ENCODE measurements around the gene RNF213.
"Not testable (repeated sequence)": the region's sequence is repeated elsewhere in the genome, so short reads cannot be mapped to it uniquely, and the experiment has no call there.

RNF213 gene

DNA sequence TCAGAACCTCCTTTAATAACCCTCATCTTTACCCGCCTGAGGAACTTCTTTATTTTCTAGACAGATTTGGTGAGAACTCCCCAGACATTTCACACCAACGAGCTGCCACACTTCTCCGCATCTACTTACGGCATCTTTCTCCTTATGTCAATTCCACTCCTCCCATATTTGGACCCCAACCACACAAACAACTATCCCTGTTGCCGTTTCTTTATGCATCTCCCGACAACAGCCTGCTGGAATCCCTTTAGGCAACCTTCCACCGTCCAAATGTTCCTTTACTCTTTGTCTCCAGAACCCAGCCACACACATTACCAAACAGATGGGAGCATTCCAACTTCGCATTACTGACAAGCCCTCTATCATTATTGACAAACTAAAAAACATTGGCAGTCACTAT is 145.5 kb downstream of the RNF213 start:
- Histone ChIP-seq H2BK120ac (ENCODE audit: low read depth, low read length) (no peak overlapping the region), H3K14ac (ENCODE audit: low read length in 2 of 2) (no peak overlapping the region), H2BK12ac (ENCODE audit: low read length in 2 of 2) (no peak overlapping the region), H3K9me3 (ENCODE audit: control insufficient read depth, low read length) (no peaks in the 10 kb centered on the region), H3K9ac (ENCODE audit: low read length) (no peak overlapping the region), H3K27me3 (ENCODE audit: control insufficient read depth in 1 of 2, insufficient read depth in 1 of 2, low read length in 2 of 2) (peaks cover 0 to 16% of the 10 kb centered on the region in 2 experiments), H2AFZ (ENCODE audit: low read depth, low read length) (no peak overlapping the region), H3K4me2 (ENCODE audit: low read length, poor library complexity, severe bottlenecking) (no peak overlapping the region), H3K27ac (ENCODE audit: low read length, poor library complexity, severe bottlenecking) (no peak overlapping the region), H3K18ac (ENCODE audit: low read depth in 1 of 2, low read length in 2 of 2) (no peak overlapping the region), H3K79me1 (replicated peaks; ENCODE audit: low read length, poor library complexity, severe bottlenecking) (peaks cover 9% of the 10 kb centered on the region), H3K23ac (ENCODE audit: low read length in 2 of 2) (no peak overlapping the region), H4K8ac (ENCODE audit: low read length) (no peak overlapping the region), H2BK5ac (ENCODE audit: low read depth, low read length, poor library complexity, severe bottlenecking) (no peak overlapping the region), H3K4ac (ENCODE audit: low read depth in 1 of 2, low read length in 2 of 2) (no peak overlapping the region), H2AK5ac (ENCODE audit: low read length, severe bottlenecking) (no peak overlapping the region), H2BK15ac (ENCODE audit: low read depth, poor library complexity, severe bottlenecking) (no peak overlapping the region), H3K36me3 (ENCODE audit: control insufficient read depth in 1 of 2, insufficient read depth in 2 of 2, low read depth in 1 of 2, low read length in 2 of 2) (no peaks in the 10 kb centered on the region), H3K4me3 (ENCODE audit: insufficient read depth in 1 of 2, low read depth in 1 of 2, low read length in 2 of 2) (no peak overlapping the region), H4K91ac (ENCODE audit: low read length) (no peak overlapping the region), H3K4me1 (ENCODE audit: control insufficient read depth, insufficient read depth, low read depth, low read length) (peaks cover 2% of the 10 kb centered on the region)
- WGBS = 91% methylated on average over 8 of the region's 8 CpGs
- DNase-seq = no peak

DNA sequence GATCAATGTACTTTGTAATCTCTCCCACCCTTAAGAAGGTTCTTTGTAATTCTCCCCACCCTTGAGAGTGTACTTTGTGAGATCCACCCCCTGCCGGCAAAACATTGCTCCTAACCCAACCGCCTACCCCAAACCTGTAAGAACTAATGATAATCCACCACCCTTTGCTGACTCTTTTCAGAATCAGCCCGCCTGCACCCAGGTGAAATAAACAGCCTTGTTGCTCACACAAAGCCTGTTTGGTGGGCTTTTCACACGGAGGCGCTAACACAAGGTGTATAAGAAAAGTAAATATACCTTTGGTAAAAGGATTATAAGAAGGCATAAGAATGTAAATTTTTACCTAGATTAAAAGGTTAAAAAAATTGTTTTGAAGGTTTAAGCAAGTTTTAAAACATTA is 147.3 kb downstream of the RNF213 start:
- H3K14ac ChIP-seq (ENCODE audit: low read length in 2 of 2); H3K9ac ChIP-seq (ENCODE audit: low read length); H3K23ac ChIP-seq (ENCODE audit: low read length in 2 of 2); H4K8ac ChIP-seq (ENCODE audit: low read length); H2AFZ ChIP-seq (ENCODE audit: low read depth, low read length); H3K4me3 ChIP-seq (ENCODE audit: insufficient read depth in 1 of 2, low read depth in 1 of 2, low read length in 2 of 2); H3K4ac ChIP-seq (ENCODE audit: low read depth in 1 of 2, low read length in 2 of 2); H3K9me3 ChIP-seq (ENCODE audit: control insufficient read depth, low read length); H3K18ac ChIP-seq (ENCODE audit: low read depth in 1 of 2, low read length in 2 of 2); H2BK120ac ChIP-seq (ENCODE audit: low read depth, low read length); H2BK12ac ChIP-seq (ENCODE audit: low read length in 2 of 2); H3K36me3 ChIP-seq (ENCODE audit: control insufficient read depth in 1 of 2, insufficient read depth in 2 of 2, low read depth in 1 of 2, low read length in 2 of 2); H2BK15ac ChIP-seq (ENCODE audit: low read depth, poor library complexity, severe bottlenecking); H2BK5ac ChIP-seq (ENCODE audit: low read depth, low read length, poor library complexity, severe bottlenecking); H3K4me1 ChIP-seq (ENCODE audit: control insufficient read depth, insufficient read depth, low read depth, low read length); DNase-seq; H3K27ac ChIP-seq (ENCODE audit: low read length, poor library complexity, severe bottlenecking); H2AK5ac ChIP-seq (ENCODE audit: low read length, severe bottlenecking); H3K79me1 ChIP-seq (replicated peaks; ENCODE audit: low read length, poor library complexity, severe bottlenecking); H4K91ac ChIP-seq (ENCODE audit: low read length); H3K4me2 ChIP-seq (ENCODE audit: low read length, poor library complexity, severe bottlenecking): not testable (repeated sequence)
- H3K27me3 ChIP-seq (ENCODE audit: control insufficient read depth in 1 of 2, insufficient read depth in 1 of 2, low read length in 2 of 2) = peaks cover 0 to 16% of the 10 kb centered on the region in 2 experiments
- 40% methylated on average over 5 of the region's 5 CpGs for WGBS

DNA sequence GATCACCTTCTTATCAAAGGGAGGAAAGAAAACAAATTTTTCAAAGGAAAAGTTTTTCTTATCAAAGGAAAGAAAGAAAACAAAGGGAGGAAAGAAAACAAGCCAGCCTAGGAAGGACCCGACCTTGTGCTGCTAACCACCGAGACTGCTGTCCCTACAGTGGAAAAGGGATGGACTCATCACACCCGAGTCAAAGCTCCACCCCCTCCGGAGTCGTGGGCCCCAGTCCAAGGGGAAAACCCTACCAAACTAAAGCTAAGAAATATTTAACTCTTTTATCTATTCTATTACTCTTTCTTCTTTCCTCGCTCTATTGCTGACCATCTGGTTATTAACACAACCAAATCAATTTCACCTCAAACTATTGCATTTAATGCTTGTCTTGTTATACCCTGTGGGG is 148.2 kb downstream of the RNF213 start:
- 51% methylated on average over 6 of the region's 6 CpGs for WGBS
- H3K27me3 ChIP-seq (ENCODE audit: control insufficient read depth in 1 of 2, insufficient read depth in 1 of 2, low read length in 2 of 2) = peaks cover 0 to 20% of the 10 kb centered on the region in 2 experiments
- no peak overlapping the region for H2AFZ ChIP-seq (ENCODE audit: low read depth, low read length)
- H4K8ac ChIP-seq (ENCODE audit: low read length) = no peak overlapping the region
- no peak overlapping the region for H4K91ac ChIP-seq (ENCODE audit: low read length)
- no peak overlapping the region for H3K18ac ChIP-seq (ENCODE audit: low read depth in 1 of 2, low read length in 2 of 2)
- no peaks in the 10 kb centered on the region for H3K9me3 ChIP-seq (ENCODE audit: control insufficient read depth, low read length)
- no peak overlapping the region for H2BK120ac ChIP-seq (ENCODE audit: low read depth, low read length)
- no peak overlapping the region for H3K14ac ChIP-seq (ENCODE audit: low read length in 2 of 2)
- H3K4ac ChIP-seq (ENCODE audit: low read depth in 1 of 2, low read length in 2 of 2) = no peak overlapping the region
- H3K79me1 ChIP-seq (replicated peaks; ENCODE audit: low read length, poor library complexity, severe bottlenecking) = peaks cover 10% of the 10 kb centered on the region
- no peak for DNase-seq
- no peak overlapping the region for H3K4me2 ChIP-seq (ENCODE audit: low read length, poor library complexity, severe bottlenecking)
- no peak overlapping the region for H2BK5ac ChIP-seq (ENCODE audit: low read depth, low read length, poor library complexity, severe bottlenecking)
- H2AK5ac ChIP-seq (ENCODE audit: low read length, severe bottlenecking) = no peak overlapping the region
- H2BK12ac ChIP-seq (ENCODE audit: low read length in 2 of 2) = no peak overlapping the region
- H2BK15ac ChIP-seq (ENCODE audit: low read depth, poor library complexity, severe bottlenecking) = no peak overlapping the region
- no peak overlapping the region for H3K23ac ChIP-seq (ENCODE audit: low read length in 2 of 2)
- peaks cover 5% of the 10 kb centered on the region for H3K4me1 ChIP-seq (ENCODE audit: control insufficient read depth, insufficient read depth, low read depth, low read length)
- no peak overlapping the region for H3K9ac ChIP-seq (ENCODE audit: low read length)
- no peak overlapping the region for H3K4me3 ChIP-seq (ENCODE audit: insufficient read depth in 1 of 2, low read depth in 1 of 2, low read length in 2 of 2)
- no peaks in the 10 kb centered on the region for H3K36me3 ChIP-seq (ENCODE audit: control insufficient read depth in 1 of 2, insufficient read depth in 2 of 2, low read depth in 1 of 2, low read length in 2 of 2)
- no peak overlapping the region for H3K27ac ChIP-seq (ENCODE audit: low read length, poor library complexity, severe bottlenecking)

DNA sequence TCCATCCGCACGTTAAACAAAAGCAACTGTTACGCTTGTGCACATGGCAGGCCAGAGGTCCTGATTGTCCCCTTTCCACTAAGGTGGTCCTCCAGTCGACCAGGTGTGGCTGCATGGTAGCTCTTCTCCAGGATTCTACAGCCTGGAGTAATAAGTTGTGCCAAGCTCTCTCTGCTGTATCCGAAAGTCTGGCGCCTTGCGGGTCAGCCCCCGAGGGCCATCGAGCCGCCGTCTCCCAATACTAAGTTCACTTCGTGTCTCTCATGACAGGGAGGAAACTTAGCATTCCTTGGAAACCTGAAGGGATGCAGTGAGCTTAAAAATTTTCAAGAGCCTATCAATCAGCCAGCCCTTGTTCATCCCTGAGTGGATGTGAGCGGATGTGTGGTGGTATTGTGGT is 149.0 kb downstream of the RNF213 start:
- 91% methylated on average over 13 of the region's 13 CpGs for WGBS
- Histone ChIP-seq H3K4me3 (ENCODE audit: insufficient read depth in 1 of 2, low read depth in 1 of 2, low read length in 2 of 2) (no peak overlapping the region), H3K4me1 (ENCODE audit: control insufficient read depth, insufficient read depth, low read depth, low read length) (peaks cover 10% of the 10 kb centered on the region), H2BK5ac (ENCODE audit: low read depth, low read length, poor library complexity, severe bottlenecking) (no peak overlapping the region), H2BK12ac (ENCODE audit: low read length in 2 of 2) (no peak overlapping the region), H3K9ac (ENCODE audit: low read length) (no peak overlapping the region), H3K9me3 (ENCODE audit: control insufficient read depth, low read length) (no peaks in the 10 kb centered on the region), H3K36me3 (ENCODE audit: control insufficient read depth in 1 of 2, insufficient read depth in 2 of 2, low read depth in 1 of 2, low read length in 2 of 2) (no peaks in the 10 kb centered on the region), H3K14ac (ENCODE audit: low read length in 2 of 2) (no peak overlapping the region), H3K27me3 (ENCODE audit: control insufficient read depth in 1 of 2, insufficient read depth in 1 of 2, low read length in 2 of 2) (peaks cover 0 to 21% of the 10 kb centered on the region in 2 experiments), H2AK5ac (ENCODE audit: low read length, severe bottlenecking) (no peak overlapping the region), H3K27ac (ENCODE audit: low read length, poor library complexity, severe bottlenecking) (no peak overlapping the region), H3K18ac (ENCODE audit: low read depth in 1 of 2, low read length in 2 of 2) (no peak overlapping the region), H2BK120ac (ENCODE audit: low read depth, low read length) (no peak overlapping the region), H3K79me1 (replicated peaks; ENCODE audit: low read length, poor library complexity, severe bottlenecking) (peaks cover 14% of the 10 kb centered on the region), H2AFZ (ENCODE audit: low read depth, low read length) (no peak overlapping the region), H3K4me2 (ENCODE audit: low read length, poor library complexity, severe bottlenecking) (no peak overlapping the region), H4K8ac (ENCODE audit: low read length) (no peak overlapping the region), H3K23ac (ENCODE audit: low read length in 2 of 2) (no peak overlapping the region), H3K4ac (ENCODE audit: low read depth in 1 of 2, low read length in 2 of 2) (no peak overlapping the region), H2BK15ac (ENCODE audit: low read depth, poor library complexity, severe bottlenecking) (no peak overlapping the region), H4K91ac (ENCODE audit: low read length) (no peak overlapping the region)
- no peak for DNase-seq
